ENCODE results near the gene HSPD1.
A peak's percentile ranks its signal among the peaks of the same experiment; 100 is the strongest.
"Not testable (repeated sequence)": the region's sequence is repeated elsewhere in the genome, so short reads cannot be mapped to it uniquely, and the experiment has no call there.

HSPD1 gene

GRCh38 chr2:197496695-197497094 is 2.9 kb downstream of the HSPD1 start:
- H3K4me3 ChIP-seq (ENCODE audit: low read depth, low read length): peak overlapping the region; percentile 76
- TF ChIP-seq CTCF (IDR thresholded peaks at IDR 0.05; ENCODE audit: low read depth, low read length) (no peak), MAX (IDR thresholded peaks at IDR 0.05; ENCODE audit: low read depth, low read length) (no peak), POLR2A (IDR thresholded peaks at IDR 0.05; ENCODE audit: extremely low read depth, insufficient read length) (no peak), MYC (IDR thresholded peaks at IDR 0.05; ENCODE audit: low read depth, low read length) (no peak)
- no peak for DNase-seq (ENCODE audit: low read depth)

- TF ChIP-seq CTCF (IDR thresholded peaks at IDR 0.05; ENCODE audit: low read depth, low read length) (no peak), POLR2A (IDR thresholded peaks at IDR 0.05; ENCODE audit: extremely low read depth, insufficient read length) (no peak), MYC (IDR thresholded peaks at IDR 0.05; ENCODE audit: low read depth, low read length) (no peak), MAX (IDR thresholded peaks at IDR 0.05; ENCODE audit: low read depth, low read length) (no peak)
- no peak for DNase-seq (ENCODE audit: low read depth)
- peak overlapping the region; percentile 76 for H3K4me3 ChIP-seq (ENCODE audit: low read depth, low read length)
Measured at GRCh38 chr2:197495433-197496134, 4.1 kb downstream of the HSPD1 start.

- no peak for DNase-seq (ENCODE audit: low read depth)
- no peak for TF ChIP-seq CTCF (IDR thresholded peaks at IDR 0.05; ENCODE audit: low read depth, low read length)
- no peak for TF ChIP-seq MAX (IDR thresholded peaks at IDR 0.05; ENCODE audit: low read depth, low read length)
- TF ChIP-seq POLR2A (IDR thresholded peaks at IDR 0.05; ENCODE audit: extremely low read depth, insufficient read length): no peak
- TF ChIP-seq MYC (IDR thresholded peaks at IDR 0.05; ENCODE audit: low read depth, low read length): no peak
- H3K4me3 ChIP-seq (ENCODE audit: low read depth, low read length): no peak overlapping the region
Measured at GRCh38 chr2:197487385-197487784, 12.3 kb downstream of the HSPD1 start.

GRCh38 chr2:197486175-197486574 is 13.5 kb downstream of the HSPD1 start:
- no peak overlapping the region for H3K4me3 ChIP-seq (ENCODE audit: low read depth, low read length)
- DNase-seq (ENCODE audit: low read depth): no peak
- no peak for TF ChIP-seq CTCF (IDR thresholded peaks at IDR 0.05; ENCODE audit: low read depth, low read length)
- no peak for TF ChIP-seq POLR2A (IDR thresholded peaks at IDR 0.05; ENCODE audit: extremely low read depth, insufficient read length)
- no peak for TF ChIP-seq MAX (IDR thresholded peaks at IDR 0.05; ENCODE audit: low read depth, low read length)
- no peak for TF ChIP-seq MYC (IDR thresholded peaks at IDR 0.05; ENCODE audit: low read depth, low read length)

- DNase-seq (ENCODE audit: low read depth); H3K4me3 ChIP-seq (ENCODE audit: low read depth, low read length): not testable (repeated sequence)
Measured at GRCh38 chr2:197484248-197484647, 15.4 kb downstream of the HSPD1 start.

- TF ChIP-seq CTCF (IDR thresholded peaks at IDR 0.05; ENCODE audit: low read depth, low read length): no peak
- no peak for TF ChIP-seq MYC (IDR thresholded peaks at IDR 0.05; ENCODE audit: low read depth, low read length)
- no peak for TF ChIP-seq POLR2A (IDR thresholded peaks at IDR 0.05; ENCODE audit: extremely low read depth, insufficient read length)
- no peak for TF ChIP-seq MAX (IDR thresholded peaks at IDR 0.05; ENCODE audit: low read depth, low read length)
- DNase-seq (ENCODE audit: low read depth): no peak
- no peak overlapping the region for H3K4me3 ChIP-seq (ENCODE audit: low read depth, low read length)
Measured at GRCh38 chr2:197480165-197481036, 19.2 kb downstream of the HSPD1 start.
